DND-41 (cell line): Measurements from ENCODE around the gene PSMB4.

Experiments
- ATAC-seq: fragments of 200-7000 bp; cut with Tn5 transposase; 3 replicates; pipeline ENCODE4 v1.9.1; 2021; ENCODE audit warnings: low read depth; ENCODE audit not compliant: insufficient read depth
- DNase-seq: peaks from one replicate; pipeline ENCODE4 v3.0.0-alpha.2; 2020
- H2AFZ ChIP-seq: 2 replicates; pipeline ENCODE4 v1.6.0; 2012; ENCODE audit warnings: low read depth, low read length
- H3K27ac ChIP-seq: 2 replicates; pipeline ENCODE4 v1.5.1; 2012; ENCODE audit warnings: low read length, inconsistent platforms
- H3K27me3 ChIP-seq: fragments of 200-600 bp; sonication (generic); 2 replicates; pipeline ENCODE4 v1.6.0; 2012; ENCODE audit warnings: low read length, mild to moderate bottlenecking, inconsistent platforms; ENCODE audit not compliant: insufficient read depth, poor library complexity
- H3K36me3 ChIP-seq: 2 replicates; pipeline ENCODE4 v1.5.1; 2012; ENCODE audit warnings: low read length, inconsistent platforms; ENCODE audit not compliant: insufficient read depth
- H3K4me1 ChIP-seq: 2 replicates; pipeline ENCODE4 v1.5.1; 2012; ENCODE audit warnings: mild to moderate bottlenecking, low read length; ENCODE audit not compliant: insufficient read depth
- H3K4me2 ChIP-seq: 2 replicates; pipeline ENCODE4 v1.6.0; 2012; ENCODE audit warnings: mild to moderate bottlenecking, moderate library complexity, low read length, inconsistent platforms; ENCODE audit not compliant: insufficient read depth
- H3K4me3 ChIP-seq, 2 experiments: fragments of 200-600 bp in 1 of 2; shearing (Covaris generic) in 1 of 2; 2 replicates each; pipeline ENCODE4 v1.5.1; 2012 to 2016; ENCODE audit warnings: inconsistent platforms in 2 of 2, low read length in 2 of 2, mild to moderate bottlenecking in 2 of 2, low read depth in 1 of 2, moderate library complexity in 1 of 2
- H3K79me2 ChIP-seq: 2 replicates; pipeline ENCODE4 v1.6.0; 2012; ENCODE audit warnings: low read length, inconsistent platforms; ENCODE audit not compliant: insufficient read depth
- H3K9ac ChIP-seq: 2 replicates; pipeline ENCODE4 v1.6.0; 2012; ENCODE audit warnings: low read depth, mild to moderate bottlenecking, inconsistent platforms, low read length, moderate library complexity
- H3K9me3 ChIP-seq: 2 replicates; pipeline ENCODE4 v1.5.1; 2012; ENCODE audit warnings: low read length, moderate library complexity, mild to moderate bottlenecking, inconsistent platforms; ENCODE audit not compliant: insufficient read depth, severe bottlenecking
- H4K20me1 ChIP-seq: 2 replicates; pipeline ENCODE4 v1.6.0; 2012; ENCODE audit warnings: low read length; ENCODE audit not compliant: insufficient read depth
- CTCF ChIP-seq: IDR thresholded peaks from 2 replicates; pipeline ENCODE4 v1.5.1; 2012; ENCODE audit warnings: borderline replicate concordance, low read length, moderate library complexity, mild to moderate bottlenecking; ENCODE audit not compliant: poor library complexity, severe bottlenecking; ENCODE audit errors: extremely low read depth
- EZH2 ChIP-seq: IDR thresholded peaks from 3 replicates; pipeline ENCODE4 v1.6.1; 2012; ENCODE audit warnings: borderline replicate concordance, low read depth, mild to moderate bottlenecking, moderate library complexity, low read length, inconsistent platforms; ENCODE audit not compliant: severe bottlenecking

PSMB4 gene

GRCh38 chr1:151443846-151444782 is 44.7 kb downstream of the PSMB4 start:
- Histone ChIP-seq H3K9ac (no peak overlapping the region), H3K4me2 (no peak overlapping the region), H3K79me2 (peaks cover 100% of the 10 kb centered on the region), H3K4me3 (no peak overlapping the region), H3K9me3 (no peaks in the 10 kb centered on the region), H3K4me1 (0 out of 2 replicates have a peak, but pooled peaks cover 3% of the 10 kb centered on the region), H4K20me1 (peaks cover 72% of the 10 kb centered on the region), H3K27me3 (no peaks in the 10 kb centered on the region), H2AFZ (no peak overlapping the region), H3K36me3 (peaks cover 33% of the 10 kb centered on the region), H3K27ac (no peak overlapping the region)
- DNase-seq (peak; percentile 68), ATAC-seq (peak; percentile 95)
- TF ChIP-seq EZH2: no peak
- TF ChIP-seq CTCF: peak; percentile 87

GRCh38 chr1:151444783-151445177 is 45.4 kb downstream of the PSMB4 start:
- H3K27ac ChIP-seq: no peak overlapping the region
- H3K27me3 ChIP-seq: no peaks in the 10 kb centered on the region
- 0 out of 2 replicates have a peak, but pooled peaks cover 5% of the 10 kb centered on the region for H3K4me1 ChIP-seq
- no peak for TF ChIP-seq CTCF
- TF ChIP-seq EZH2: no peak
- no peak overlapping the region for H3K4me3 ChIP-seq
- ATAC-seq: no peak
- no peak overlapping the region for H3K4me2 ChIP-seq
- H2AFZ ChIP-seq: no peak overlapping the region
- H3K36me3 ChIP-seq: peaks cover 27% of the 10 kb centered on the region
- DNase-seq: no peak
- no peak overlapping the region for H3K9ac ChIP-seq
- no peaks in the 10 kb centered on the region for H3K9me3 ChIP-seq
- H3K79me2 ChIP-seq: peaks cover 100% of the 10 kb centered on the region
- H4K20me1 ChIP-seq: peaks cover 70% of the 10 kb centered on the region

DNA sequence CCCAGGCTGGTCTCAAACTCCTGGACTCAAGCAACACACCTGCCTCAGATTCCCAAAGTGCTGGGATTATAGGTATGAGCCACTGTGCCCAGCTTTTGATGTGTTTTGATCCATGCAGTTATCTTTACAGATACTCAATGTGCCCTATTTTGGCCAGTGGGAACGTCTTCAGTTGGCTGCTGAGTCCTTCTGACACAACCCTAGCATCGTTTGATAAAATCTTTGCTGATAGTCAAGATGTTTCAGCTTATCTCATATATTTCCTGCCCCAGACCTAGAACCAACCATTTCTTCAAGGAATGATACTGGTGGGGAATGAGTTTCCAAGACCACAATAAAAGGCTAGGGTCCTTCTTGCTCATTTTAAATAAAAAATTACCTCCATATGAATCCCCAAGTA is 48.3 kb downstream of the PSMB4 start:
- peaks cover 71% of the 10 kb centered on the region for H4K20me1 ChIP-seq

More for the DNA sequence above, 48.3 kb downstream of the PSMB4 start:
- Histone ChIP-seq H3K27ac (no peak overlapping the region), H3K4me1 (0 out of 2 replicates have a peak, but pooled peaks cover 5% of the 10 kb centered on the region), H3K36me3 (peaks cover 17% of the 10 kb centered on the region), H3K9ac (no peak overlapping the region), H3K79me2 (peaks cover 100% of the 10 kb centered on the region), H2AFZ (no peak overlapping the region), H3K9me3 (no peaks in the 10 kb centered on the region), H3K4me3 (no peak overlapping the region), H3K4me2 (no peak overlapping the region), H3K27me3 (no peaks in the 10 kb centered on the region)
- ATAC-seq (no peak), DNase-seq (no peak)
- TF ChIP-seq EZH2 (no peak), CTCF (no peak)
